ENCODE measurements around the gene MLLT10.

MLLT10 gene

DNA sequence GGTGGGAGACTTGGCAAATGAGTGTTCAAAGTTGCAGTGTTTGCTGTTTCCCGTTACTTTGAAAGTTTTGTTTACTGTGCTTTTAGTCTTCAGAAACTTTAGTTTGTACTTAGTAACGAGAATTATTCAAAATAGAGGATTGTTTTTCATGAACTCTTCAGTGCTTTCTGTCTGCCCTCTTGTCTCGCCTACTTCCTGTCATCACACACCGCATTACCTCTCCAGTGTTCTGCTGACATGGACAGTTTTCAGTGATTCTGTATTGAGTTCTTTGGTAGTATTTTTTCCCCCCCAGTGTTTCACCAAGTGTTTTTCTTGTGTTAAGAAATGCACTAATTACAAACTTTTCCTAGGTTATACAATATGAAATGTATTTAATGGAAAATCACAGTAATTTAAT lies 207.0 kb downstream of the MLLT10 start:
- TF ChIP-seq GATA3 (IDR thresholded peaks at IDR 0.05; ENCODE audit: low read depth, low read length) = no peak

- TF ChIP-seq GATA3 (IDR thresholded peaks at IDR 0.05; ENCODE audit: low read depth, low read length) (no peak), GATA2 (IDR thresholded peaks at IDR 0.05; ENCODE audit: low read depth, low read length) (no peak)
Measured at GRCh38 chr10:21742740-21743412, 208.8 kb downstream of the MLLT10 start.

DNA sequence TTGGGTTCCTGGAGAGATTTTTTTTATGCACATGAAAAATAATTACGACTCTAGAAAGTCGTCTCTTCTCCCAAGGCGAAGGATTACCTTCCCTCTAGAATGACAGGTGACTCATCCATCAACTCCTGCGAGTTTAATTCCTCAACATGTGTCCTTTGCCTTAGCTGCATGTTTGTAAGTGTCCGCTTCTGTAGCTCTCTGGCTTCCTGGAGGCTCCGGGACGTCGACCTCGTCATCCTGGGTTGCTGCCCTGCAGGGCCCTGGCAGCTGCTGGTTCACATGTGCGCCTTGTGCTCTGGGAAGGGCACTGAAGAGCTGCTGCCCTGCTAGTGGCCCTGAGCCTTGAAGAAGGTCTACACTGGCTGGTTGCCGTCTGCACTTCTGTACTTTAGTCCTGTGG lies 210.2 kb downstream of the MLLT10 start:
- no peak for TF ChIP-seq GATA3 (IDR thresholded peaks at IDR 0.05; ENCODE audit: low read depth, low read length)
- TF ChIP-seq GATA2 (IDR thresholded peaks at IDR 0.05; ENCODE audit: low read depth, low read length) = no peak

GRCh38 chr10:21746118-21746517 lies 212.1 kb downstream of the MLLT10 start:
- TF ChIP-seq GATA3 (IDR thresholded peaks at IDR 0.05; ENCODE audit: low read depth, low read length) (no peak), GATA2 (IDR thresholded peaks at IDR 0.05; ENCODE audit: low read depth, low read length) (no peak)

- no peak for TF ChIP-seq GATA2 (IDR thresholded peaks at IDR 0.05; ENCODE audit: low read depth, low read length)
- TF ChIP-seq GATA3 (IDR thresholded peaks at IDR 0.05; ENCODE audit: low read depth, low read length) = no peak
Measured at GRCh38 chr10:21747809-21748208, 213.8 kb downstream of the MLLT10 start.

GRCh38 chr10:21749788-21750187 lies 215.8 kb downstream of the MLLT10 start:
- TF ChIP-seq GATA3 (IDR thresholded peaks at IDR 0.05; ENCODE audit: low read depth, low read length) (no peak), GATA2 (IDR thresholded peaks at IDR 0.05; ENCODE audit: low read depth, low read length) (no peak)

DNA sequence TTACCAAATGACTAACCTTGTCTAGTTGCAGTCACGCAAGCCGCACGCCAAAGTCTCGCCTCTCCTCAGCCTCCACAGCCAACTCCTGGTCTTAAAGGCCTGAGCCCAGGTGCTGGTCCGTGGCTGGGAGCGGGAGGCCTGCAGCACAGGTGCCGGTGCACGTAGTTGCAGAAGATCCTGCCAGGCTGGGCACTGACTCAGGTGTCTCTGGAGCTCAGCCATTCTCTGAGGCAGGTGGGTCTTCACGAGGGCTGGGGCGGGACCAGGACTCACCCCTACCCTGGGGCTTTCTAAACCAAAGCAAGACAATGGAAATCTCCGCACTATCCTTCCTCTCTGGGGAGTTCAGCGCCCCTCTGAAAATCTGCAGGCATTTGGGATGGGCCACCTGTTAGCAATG lies 216.4 kb downstream of the MLLT10 start:
- TF ChIP-seq GATA2 (IDR thresholded peaks at IDR 0.05; ENCODE audit: low read depth, low read length) (no peak), GATA3 (IDR thresholded peaks at IDR 0.05; ENCODE audit: low read depth, low read length) (no peak)

- TF ChIP-seq GATA2 (IDR thresholded peaks at IDR 0.05; ENCODE audit: low read depth, low read length) (no peak), GATA3 (IDR thresholded peaks at IDR 0.05; ENCODE audit: low read depth, low read length) (no peak)
Measured at GRCh38 chr10:21751341-21752310, 217.6 kb downstream of the MLLT10 start.

DNA sequence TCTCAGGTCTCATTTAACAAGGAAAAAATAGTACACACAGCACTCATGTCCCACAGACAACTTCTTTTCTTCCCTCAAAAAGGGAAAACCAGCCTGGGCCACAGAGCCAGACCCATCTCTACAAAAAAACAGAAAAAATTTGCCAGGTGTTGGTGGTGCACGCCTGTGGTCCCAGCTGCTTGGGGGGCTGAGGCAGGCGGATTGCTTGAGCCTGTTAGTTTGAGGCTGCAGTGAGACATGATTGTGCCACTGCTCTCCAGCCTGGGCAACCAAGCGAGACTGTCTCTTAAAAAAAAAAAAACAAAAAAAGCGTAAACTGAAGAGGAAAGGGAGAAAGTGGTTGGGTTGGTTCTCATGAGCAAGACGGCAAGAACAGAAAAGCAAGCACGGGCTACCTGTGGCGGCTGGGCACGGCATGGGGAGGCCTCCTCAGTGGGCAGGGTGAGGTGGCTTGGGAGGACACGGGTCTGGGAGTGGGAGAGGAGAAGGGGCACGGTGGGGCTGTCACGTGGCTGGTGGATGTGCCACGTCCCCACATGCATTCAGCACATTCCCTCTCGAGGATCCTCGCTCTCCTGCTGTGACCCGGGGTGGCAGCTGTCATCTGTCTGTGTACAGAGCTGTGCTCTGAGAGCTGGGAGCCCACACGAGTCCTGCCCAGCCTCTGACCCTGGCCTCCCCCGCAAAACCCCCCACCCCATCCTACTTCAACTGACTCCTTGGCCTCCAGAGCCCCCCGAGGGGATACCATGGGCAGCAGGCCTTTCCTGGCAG lies 219.7 kb downstream of the MLLT10 start:
- TF ChIP-seq GATA2 (IDR thresholded peaks at IDR 0.05; ENCODE audit: low read depth, low read length) (no peak), GATA3 (IDR thresholded peaks at IDR 0.05; ENCODE audit: low read depth, low read length) (no peak)

DNA sequence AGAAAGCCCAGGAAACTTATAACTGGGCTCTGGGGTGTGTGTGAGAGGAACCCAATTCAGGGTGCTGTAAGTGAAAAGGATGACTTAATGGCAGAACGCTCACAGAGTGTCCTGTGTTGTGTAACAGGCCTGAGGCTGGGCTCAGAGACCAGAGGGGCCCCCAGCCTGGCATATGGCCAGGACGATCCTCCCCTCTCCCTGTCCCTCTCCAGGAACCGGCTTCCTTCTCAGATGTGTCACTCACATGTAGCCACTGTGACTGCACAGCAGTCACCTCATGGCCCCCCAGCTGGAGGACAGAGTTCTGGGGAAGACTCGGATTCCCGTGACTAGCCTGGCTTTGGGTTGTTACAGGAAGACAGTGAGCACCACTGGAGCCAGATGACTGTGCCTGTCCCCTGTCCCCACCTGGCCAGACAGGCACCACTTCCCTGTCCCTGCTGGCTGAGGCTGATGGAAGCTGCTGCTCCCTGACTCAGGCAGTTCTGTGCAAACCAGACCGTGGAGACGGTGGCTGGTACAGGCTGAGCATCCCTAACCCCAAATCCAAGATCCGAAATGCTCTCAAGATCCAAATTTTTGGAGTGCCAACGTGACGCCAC lies 220.5 kb downstream of the MLLT10 start:
- TF ChIP-seq GATA3 (IDR thresholded peaks at IDR 0.05; ENCODE audit: low read depth, low read length) = no peak
- TF ChIP-seq GATA2 (IDR thresholded peaks at IDR 0.05; ENCODE audit: low read depth, low read length) = no peak

- TF ChIP-seq GATA2 (IDR thresholded peaks at IDR 0.05; ENCODE audit: low read depth, low read length) = no peak
- TF ChIP-seq GATA3 (IDR thresholded peaks at IDR 0.05; ENCODE audit: low read depth, low read length) = no peak
Measured at GRCh38 chr10:21756707-21757106, 222.7 kb downstream of the MLLT10 start.

GRCh38 chr10:21757185-21757901 lies 223.3 kb downstream of the MLLT10 start:
- TF ChIP-seq GATA3 (IDR thresholded peaks at IDR 0.05; ENCODE audit: low read depth, low read length) (no peak), GATA2 (IDR thresholded peaks at IDR 0.05; ENCODE audit: low read depth, low read length) (no peak)

GRCh38 chr10:21758239-21758638 lies 224.2 kb downstream of the MLLT10 start:
- TF ChIP-seq GATA3 (IDR thresholded peaks at IDR 0.05; ENCODE audit: low read depth, low read length) = no peak
- TF ChIP-seq GATA2 (IDR thresholded peaks at IDR 0.05; ENCODE audit: low read depth, low read length) = no peak

Data from SH-SY5Y (cell line).